ENCODE measurements around the gene SHISA9.

DNA sequence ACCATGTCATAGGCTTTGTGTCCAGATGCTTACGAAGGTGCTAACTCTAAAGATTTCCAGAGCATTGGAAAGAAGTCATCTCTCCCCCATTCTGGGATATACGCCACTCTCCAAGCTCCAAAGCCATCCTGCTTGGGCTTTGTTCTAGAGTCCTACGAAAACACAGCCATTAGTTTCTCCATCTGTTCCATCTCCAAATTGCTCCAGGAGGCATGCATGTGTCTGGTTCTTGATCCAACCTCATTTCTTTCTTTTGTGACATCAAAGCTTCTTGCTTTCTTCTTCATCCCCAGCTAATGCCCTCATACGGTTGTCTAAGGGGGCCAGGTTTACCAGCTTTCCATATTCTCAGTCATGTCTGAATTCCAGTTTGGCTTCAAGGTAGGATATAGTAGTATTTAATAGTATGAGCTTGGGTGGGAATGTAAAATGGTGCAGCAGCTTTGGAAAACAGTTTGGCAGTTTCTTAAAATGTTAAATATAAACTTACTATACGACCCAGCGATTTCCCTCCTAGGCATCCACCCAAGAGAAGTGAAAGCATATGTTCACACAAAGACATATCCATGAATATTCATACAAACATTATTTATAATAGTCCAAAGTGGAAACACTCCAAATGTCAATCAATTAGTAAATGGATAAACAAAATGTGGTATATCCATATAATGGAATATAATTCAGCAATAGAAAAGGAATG lies 202.6 kb downstream of the SHISA9 start:
- TF ChIP-seq, protein P1, sequence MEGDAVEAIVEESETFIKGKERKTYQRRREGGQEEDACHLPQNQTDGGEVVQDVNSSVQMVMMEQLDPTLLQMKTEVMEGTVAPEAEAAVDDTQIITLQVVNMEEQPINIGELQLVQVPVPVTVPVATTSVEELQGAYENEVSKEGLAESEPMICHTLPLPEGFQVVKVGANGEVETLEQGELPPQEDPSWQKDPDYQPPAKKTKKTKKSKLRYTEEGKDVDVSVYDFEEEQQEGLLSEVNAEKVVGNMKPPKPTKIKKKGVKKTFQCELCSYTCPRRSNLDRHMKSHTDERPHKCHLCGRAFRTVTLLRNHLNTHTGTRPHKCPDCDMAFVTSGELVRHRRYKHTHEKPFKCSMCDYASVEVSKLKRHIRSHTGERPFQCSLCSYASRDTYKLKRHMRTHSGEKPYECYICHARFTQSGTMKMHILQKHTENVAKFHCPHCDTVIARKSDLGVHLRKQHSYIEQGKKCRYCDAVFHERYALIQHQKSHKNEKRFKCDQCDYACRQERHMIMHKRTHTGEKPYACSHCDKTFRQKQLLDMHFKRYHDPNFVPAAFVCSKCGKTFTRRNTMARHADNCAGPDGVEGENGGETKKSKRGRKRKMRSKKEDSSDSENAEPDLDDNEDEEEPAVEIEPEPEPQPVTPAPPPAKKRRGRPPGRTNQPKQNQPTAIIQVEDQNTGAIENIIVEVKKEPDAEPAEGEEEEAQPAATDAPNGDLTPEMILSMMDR (IDR thresholded peaks at IDR 0.05 in 4 of 5, conservative IDR thresholded peaks at IDR 0.05 in 1 of 5): no peak
- no peak for TF ChIP-seq POLR2A (IDR thresholded peaks at IDR 0.05)
